ENCODE measurements around the gene FAM229A.
A peak's percentile ranks its signal among the peaks of the same experiment; 100 is the strongest.
"Not testable (repeated sequence)": the region's sequence is repeated elsewhere in the genome, so short reads cannot be mapped to it uniquely, and the experiment has no call there.

The FAM229A gene

GRCh38 chr1:32376199-32376598 is 13.9 kb upstream of the FAM229A start:
- DNase-seq: no peak

- DNase-seq: no peak
These were observed 11.8 kb upstream of the FAM229A start for GRCh38 chr1:32373996-32374592.

- DNase-seq: peak; percentile 74
These were observed 10.0 kb upstream of the FAM229A start for GRCh38 chr1:32372149-32372756.

- no peak for DNase-seq
These were observed 5.8 kb upstream of the FAM229A start for GRCh38 chr1:32367912-32368635.

GRCh38 chr1:32365445-32365844 is 3.2 kb upstream of the FAM229A start:
- no peak for DNase-seq

DNA sequence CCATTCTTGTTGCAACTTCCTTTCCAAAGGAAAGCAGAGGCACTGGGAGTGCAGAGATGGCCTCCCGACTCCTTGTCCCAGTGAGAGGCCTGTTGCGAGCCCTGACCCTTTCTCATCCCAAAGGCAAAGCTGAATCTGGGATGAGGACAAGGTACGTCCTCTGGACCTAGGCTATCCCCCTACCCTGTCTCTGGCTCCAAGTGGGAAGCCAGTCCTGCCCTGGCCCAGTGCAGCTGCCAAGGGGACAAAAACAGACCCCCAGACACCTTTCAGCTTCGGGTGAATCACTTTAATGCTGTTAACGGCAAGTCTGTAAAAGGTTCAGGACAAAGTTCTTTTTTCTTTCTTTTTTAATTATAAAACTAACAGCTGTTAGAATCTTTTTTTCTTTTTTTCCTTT is 2.6 kb upstream of the FAM229A start:
- DNase-seq: no peak

DNA sequence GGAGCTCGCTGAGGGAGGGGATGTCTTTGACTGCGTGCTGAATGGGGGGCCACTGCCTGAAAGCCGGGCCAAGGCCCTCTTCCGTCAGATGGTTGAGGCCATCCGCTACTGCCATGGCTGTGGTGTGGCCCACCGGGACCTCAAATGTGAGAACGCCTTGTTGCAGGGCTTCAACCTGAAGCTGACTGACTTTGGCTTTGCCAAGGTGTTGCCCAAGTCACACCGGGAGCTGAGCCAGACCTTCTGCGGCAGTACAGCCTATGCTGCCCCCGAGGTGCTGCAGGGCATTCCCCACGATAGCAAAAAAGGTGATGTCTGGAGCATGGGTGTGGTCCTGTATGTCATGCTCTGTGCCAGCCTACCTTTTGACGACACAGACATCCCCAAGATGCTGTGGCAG is 1.4 kb upstream of the FAM229A start:
- no peak for DNase-seq

DNA sequence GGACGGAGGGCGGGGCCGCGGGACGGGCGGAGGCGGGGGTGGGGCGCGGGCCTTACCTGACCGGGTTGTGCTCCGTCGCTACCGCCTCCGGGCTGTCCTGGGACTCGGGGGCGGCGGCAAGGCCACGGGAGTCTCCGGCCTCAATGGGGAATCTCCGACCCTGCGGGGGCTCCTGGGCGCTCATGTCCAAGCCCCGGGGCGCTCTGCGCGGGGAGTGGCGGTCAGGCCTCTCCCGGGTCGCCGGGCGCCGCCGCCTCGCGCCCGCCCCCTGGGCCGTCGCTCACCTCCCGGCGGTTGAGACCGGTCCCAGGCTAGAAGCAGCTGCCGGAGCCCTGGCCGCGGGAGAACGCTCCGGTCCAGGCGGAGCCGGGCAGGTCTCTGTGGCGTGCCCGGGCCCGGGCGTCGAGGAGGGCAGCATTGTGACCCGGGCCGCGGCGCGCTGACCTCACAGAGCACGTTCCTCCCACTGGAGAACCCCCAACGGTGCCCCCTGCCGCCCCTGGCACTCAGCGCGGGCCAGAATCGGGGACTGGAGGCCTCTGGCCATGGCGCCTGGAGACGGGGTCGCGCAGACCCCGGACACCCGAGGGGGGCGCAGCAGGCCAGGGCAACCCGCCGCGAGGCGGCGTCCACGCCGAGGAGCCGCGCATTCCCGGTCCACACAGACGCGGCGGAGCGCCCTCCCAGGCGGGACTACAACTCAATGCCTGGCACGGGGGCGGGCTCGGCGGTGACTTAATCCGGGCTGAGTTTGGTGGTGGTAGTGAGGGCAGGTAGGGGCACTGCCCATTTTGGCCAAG is 411 bp downstream of the FAM229A start:
- DNase-seq: peak; percentile 52

DNA sequence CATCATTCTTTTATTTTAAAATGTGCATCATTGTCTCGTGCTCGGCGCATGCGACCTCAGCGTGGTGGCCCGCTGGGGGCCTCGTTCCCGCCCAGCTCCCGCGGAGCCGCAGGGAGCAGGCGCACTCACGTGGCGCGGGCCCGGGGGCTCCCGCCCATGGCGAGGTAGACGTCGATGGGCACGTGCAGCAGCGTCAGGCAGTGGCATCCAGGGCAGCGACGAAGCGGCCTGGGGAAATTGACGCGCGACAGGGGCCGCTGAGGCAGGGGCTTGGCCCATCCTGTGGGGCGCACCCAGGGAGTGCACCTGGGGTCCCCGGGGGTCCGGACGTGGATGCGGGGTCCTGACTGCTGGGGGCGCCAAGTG is 994 bp downstream of the FAM229A start:
- DNase-seq: no peak

GRCh38 chr1:32358435-32358834 is 3.9 kb downstream of the FAM229A start:
- DNase-seq: no peak

GRCh38 chr1:32357614-32358013 is 4.7 kb downstream of the FAM229A start:
- no peak for DNase-seq

DNA sequence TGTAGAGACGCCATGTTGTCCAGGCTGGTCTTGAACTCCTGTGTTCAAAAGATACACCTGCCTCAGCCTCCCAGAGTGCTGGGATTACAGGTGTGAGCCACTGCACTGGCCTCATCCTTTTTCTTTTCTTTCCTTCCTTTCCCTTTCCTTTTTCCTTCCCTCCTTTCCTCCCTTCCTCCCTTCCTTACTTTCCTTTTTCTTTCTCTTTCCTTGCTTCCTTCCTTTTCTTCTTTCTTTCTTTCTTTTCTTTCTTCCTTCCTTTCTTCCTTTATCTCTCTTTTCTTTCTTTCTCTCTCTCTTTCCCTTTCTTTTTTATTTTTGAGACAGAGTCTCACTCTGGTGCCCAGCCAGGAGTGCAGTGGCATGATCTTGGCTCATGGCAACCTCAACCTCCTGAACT is 5.8 kb downstream of the FAM229A start:
- DNase-seq: no peak

DNA sequence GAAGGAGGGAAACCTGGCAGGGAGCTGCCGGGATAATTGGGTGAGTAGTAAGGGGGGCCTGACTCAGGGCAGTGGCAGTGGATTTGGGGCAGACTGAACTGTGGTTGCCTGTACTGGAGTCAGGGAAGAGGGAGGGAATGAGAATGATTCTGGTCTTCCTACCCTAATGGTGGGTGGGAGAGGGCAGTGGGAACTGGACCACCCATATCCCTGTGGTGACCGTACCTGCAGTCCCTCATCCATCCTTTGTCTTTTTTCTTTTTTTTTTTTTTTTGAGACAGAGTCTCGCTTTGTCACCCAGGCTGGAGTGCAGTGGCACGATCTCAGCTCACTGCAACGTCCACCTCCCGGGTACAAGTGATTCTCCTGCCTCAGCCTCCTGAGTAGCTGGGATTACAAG is 6.5 kb downstream of the FAM229A start:
- not testable (repeated sequence) for DNase-seq

GRCh38 chr1:32353886-32354570 is 8.3 kb downstream of the FAM229A start:
- no peak for DNase-seq

DNA sequence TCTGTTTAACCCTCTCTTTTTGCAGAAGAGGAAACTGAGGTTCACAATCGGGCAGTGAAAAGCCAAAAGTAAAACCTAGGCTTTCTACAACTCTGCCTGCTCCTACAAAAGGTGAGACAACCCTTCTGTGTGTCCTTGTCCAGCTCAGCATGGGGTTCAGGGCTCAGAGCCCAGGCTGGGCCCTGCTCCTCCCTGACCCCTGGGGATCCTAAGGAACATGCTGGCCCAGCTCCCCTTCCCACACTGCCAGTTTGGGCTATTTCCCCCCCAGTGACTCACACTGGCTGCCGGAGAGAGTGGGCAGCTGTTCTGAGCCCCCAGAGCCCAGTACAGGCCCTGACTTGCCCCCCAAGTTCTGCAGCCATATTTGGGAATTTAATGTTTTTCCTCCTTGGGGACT is 8.9 kb downstream of the FAM229A start:
- no peak for DNase-seq

- no peak for DNase-seq
These were observed 9.4 kb downstream of the FAM229A start for GRCh38 chr1:32352831-32353383.

DNA sequence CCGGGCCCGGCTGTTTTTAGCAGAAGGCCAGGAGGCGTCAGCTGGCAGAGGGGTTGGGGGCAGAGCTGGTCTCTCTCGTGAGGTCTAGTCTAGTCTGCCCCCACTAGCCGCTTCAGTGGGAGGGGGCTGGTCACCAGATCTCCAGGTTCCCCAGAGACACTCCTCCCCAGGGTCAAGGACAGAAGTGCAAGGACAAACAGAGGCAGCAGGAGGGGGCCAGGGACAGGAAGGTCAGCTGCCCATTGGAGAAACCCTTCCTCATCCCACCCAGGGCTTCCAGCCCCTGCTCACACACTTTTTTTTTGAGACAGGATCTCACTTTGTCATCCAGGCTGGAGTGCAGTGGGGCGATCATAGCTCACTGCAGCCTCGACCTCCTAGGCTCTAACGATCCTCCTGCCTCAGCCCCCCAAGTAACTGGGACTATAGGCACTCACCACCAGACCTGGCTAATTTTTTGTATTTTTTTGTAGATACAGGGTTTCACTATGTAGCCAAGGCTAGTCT is 10.0 kb downstream of the FAM229A start:
- no peak for DNase-seq

GRCh38 chr1:32351399-32352238 is 10.7 kb downstream of the FAM229A start:
- peak; percentile 96 for DNase-seq

- no peak for DNase-seq
These were observed 11.4 kb downstream of the FAM229A start for GRCh38 chr1:32350785-32351398.

GRCh38 chr1:32349211-32349708 is 13.0 kb downstream of the FAM229A start:
- DNase-seq: no peak
